Measurements from ENCODE around the gene PEX14.
"Not testable (repeated sequence)": the region's sequence is repeated elsewhere in the genome, so short reads cannot be mapped to it uniquely, and the experiment has no call there.

The PEX14 gene

GRCh38 chr1:10495475-10495817 is 20.7 kb downstream of the PEX14 start:
- no peak for DNase-seq (ENCODE audit: low spot score)

GRCh38 chr1:10495952-10496351 is 21.2 kb downstream of the PEX14 start:
- peak; percentile 95 for DNase-seq (ENCODE audit: low spot score)

GRCh38 chr1:10497109-10497508 is 22.4 kb downstream of the PEX14 start:
- no peak for DNase-seq (ENCODE audit: low spot score)

GRCh38 chr1:10498231-10498630 is 23.5 kb downstream of the PEX14 start:
- no peak for DNase-seq (ENCODE audit: low spot score)

- DNase-seq (ENCODE audit: low spot score), result no peak
Observed at GRCh38 chr1:10502206-10502605, 27.5 kb downstream of the PEX14 start.

GRCh38 chr1:10504249-10504648 is 29.5 kb downstream of the PEX14 start:
- no peak for DNase-seq (ENCODE audit: low spot score)

- DNase-seq (ENCODE audit: low spot score), result not testable (repeated sequence)
Observed at GRCh38 chr1:10506046-10506676, 31.4 kb downstream of the PEX14 start.

GRCh38 chr1:10506677-10507047 is 31.9 kb downstream of the PEX14 start:
- no peak for DNase-seq (ENCODE audit: low spot score)

- DNase-seq (ENCODE audit: low spot score), result peak; percentile 72
Observed at GRCh38 chr1:10507111-10507879, 32.5 kb downstream of the PEX14 start.

- DNase-seq (ENCODE audit: low spot score), result peak; percentile 90
Observed at GRCh38 chr1:10508511-10508951, 33.8 kb downstream of the PEX14 start.

- no peak for DNase-seq (ENCODE audit: low spot score)
Observed at GRCh38 chr1:10509809-10510509, 35.2 kb downstream of the PEX14 start.

- DNase-seq (ENCODE audit: low spot score), result peak; percentile 85
Observed at GRCh38 chr1:10510520-10511493, 36.1 kb downstream of the PEX14 start.

GRCh38 chr1:10511494-10511885 is 36.7 kb downstream of the PEX14 start:
- DNase-seq (ENCODE audit: low spot score), result no peak

GRCh38 chr1:10513199-10513598 is 38.4 kb downstream of the PEX14 start:
- no peak for DNase-seq (ENCODE audit: low spot score)

GRCh38 chr1:10514490-10515235 is 39.9 kb downstream of the PEX14 start:
- DNase-seq (ENCODE audit: low spot score), result peak; percentile 53

- peak; percentile 59 for DNase-seq (ENCODE audit: low spot score)
Observed at GRCh38 chr1:10515301-10515975, 40.7 kb downstream of the PEX14 start.

- DNase-seq (ENCODE audit: low spot score), result no peak
Observed at GRCh38 chr1:10515976-10516750, 41.4 kb downstream of the PEX14 start.

GRCh38 chr1:10516925-10517676 is 42.4 kb downstream of the PEX14 start:
- no peak for DNase-seq (ENCODE audit: low spot score)

GRCh38 chr1:10517677-10517982 is 42.9 kb downstream of the PEX14 start:
- DNase-seq (ENCODE audit: low spot score), result no peak

Data from kidney tubule cell (primary cell).